GM19240 (cell line): ENCODE data around the gene MOBP.
"Not testable (repeated sequence)": the region's sequence is repeated elsewhere in the genome, so short reads cannot be mapped to it uniquely, and the experiment has no call there.

Experiments used
- DNase-seq: peaks from one replicate; pipeline ENCODE4 v3.0.0; 2011; ENCODE audit warnings: low spot score; ENCODE audit not compliant: insufficient read length

MOBP gene, protein sequence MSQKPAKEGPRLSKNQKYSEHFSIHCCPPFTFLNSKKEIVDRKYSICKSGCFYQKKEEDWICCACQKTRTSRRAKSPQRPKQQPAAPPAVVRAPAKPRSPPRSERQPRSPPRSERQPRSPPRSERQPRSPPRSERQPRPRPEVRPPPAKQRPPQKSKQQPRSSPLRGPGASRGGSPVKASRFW

DNA sequence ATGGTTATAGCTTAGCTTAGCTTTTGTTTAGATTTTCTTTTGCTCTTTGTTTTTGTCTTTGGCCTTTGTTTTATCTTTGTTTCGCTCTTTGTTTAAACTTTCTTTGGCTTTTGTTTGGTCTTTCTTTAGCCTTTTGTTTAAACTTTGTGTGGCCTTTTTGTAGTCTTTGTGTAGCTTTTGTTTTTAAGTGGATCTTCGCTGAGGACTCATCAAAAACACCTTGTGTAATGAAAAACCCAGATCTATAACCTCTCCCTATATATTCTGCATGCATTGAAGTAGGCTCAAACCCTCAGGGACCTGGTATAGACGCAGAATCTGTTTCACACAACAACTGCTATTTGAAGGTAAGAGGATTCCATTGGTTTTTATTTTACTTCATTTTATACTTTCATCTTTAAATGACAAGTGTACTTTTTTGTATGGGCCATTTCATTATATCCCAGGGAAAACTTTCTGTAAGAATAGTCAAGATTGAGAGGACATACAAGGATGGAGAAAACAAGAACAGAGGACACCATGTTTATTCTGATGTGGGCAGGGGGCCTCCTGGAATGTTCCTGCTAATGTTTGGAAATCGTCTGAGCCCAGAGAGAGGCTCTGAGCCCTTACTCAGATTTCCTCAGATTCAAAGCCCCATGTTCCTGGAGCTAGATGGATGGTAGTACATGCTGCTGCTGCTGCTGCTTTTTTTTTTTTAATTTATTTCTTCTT, at the start of gene MOBP:
MOBP (plus strand) TSS at position 287 of the 714 bp plus-strand sequence. CDS start 34,390 bp downstream, outside the sequence.
- DNase-seq = no peak

DNA sequence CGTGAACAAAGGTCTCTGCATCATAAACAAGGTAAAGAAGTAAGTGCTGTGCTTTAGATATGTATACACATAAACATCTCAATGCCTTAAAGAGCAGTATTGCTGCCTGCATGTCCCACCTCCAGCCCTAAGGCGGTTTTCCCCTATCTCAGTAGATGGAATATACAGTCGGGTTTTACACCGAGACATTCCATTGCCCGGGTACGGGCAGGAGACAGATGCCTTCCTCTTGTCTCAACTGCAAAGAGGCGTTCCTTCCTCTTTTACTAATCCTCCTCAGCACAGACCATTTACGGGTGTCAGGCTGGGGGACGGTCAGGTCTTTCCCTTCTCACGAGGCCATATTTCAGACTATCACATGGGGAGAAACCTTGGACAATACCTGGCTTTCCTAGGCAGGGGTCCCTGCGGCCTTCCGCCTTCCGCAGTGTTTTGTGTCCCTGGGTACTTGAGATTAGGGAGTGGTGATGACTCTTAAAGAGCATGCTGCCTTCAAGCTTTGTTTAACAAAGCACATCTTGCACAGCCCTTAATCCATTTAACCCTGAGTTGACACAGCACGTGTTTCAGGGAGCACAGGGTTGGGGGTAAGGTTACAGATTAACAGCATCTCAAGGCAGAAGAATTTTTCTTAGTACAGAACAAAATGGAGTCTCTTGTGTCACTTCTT, 48.8 kb upstream of the MOBP start:
- DNase-seq = not testable (repeated sequence)

DNA sequence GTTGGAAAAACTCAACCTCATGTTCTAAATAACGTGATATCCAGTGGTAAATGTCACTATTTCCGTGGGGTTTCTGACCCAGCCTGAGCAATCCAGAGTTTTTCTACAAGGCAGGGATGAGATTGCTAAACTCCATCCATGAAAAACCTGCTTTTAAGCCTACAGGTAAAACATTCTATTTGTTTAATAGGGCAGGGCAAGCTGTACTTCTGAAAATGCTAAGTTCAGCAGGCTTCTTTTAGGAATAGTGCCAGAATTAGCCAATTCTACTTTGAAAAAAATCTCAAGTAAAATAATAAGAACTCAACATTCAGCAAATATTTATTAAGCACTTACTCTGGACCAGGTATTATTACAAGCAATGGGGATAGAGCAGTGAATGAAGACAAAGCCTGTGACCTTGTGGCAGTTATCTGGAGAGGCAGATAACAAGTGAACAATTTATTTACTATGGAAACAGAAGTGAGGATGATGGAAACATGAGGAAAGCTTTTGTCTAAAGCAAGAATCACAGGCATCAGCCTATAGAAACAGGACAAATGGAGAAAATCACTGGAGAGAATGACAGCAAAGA, 47.7 kb upstream of the MOBP start:
- DNase-seq = no peak

DNA sequence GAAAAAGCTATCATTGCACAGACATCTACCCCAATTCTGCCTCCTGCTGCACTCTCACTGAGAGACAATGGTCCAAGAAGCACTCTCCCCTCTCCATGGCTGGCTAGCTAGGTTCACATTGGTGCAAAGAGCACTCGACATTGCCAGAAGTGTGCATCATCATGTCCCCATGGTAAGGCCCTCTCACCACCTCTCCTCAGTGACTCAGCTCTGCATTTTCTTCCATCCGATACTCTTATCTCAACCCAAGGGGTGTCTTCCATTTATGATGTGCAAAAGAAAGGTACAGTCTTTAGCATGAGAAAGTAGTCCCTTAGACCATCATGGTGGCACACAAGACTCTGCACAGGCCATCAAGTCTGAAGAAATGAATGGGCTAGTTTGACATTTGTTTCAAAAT, 46.9 kb upstream of the MOBP start:
- no peak for DNase-seq

DNA sequence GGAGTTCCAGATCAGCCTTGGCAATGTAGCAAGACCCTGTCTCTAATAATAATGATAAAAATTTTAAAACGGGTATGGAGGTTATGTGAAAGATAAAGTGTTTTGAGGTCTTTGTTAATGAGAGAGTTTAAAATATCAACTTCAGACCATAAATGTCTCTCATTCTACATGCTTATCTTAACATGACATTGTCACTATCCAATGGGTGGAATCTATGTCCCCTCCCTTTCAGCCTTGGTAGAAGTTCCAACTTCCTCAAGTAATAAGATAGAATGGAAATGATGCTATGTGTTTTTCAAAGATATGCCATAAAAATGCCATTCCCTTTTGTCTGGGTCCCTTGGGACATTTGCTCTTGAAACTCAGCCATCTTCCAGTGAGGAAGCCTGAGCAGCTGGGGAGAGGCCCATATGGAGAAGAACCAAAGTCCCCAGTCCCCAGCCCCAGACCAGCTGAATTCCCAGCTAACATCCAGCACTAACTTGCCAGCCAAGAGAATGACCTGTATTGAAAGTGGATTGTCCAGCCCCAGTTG, 44.0 kb upstream of the MOBP start:
- DNase-seq = no peak

DNA sequence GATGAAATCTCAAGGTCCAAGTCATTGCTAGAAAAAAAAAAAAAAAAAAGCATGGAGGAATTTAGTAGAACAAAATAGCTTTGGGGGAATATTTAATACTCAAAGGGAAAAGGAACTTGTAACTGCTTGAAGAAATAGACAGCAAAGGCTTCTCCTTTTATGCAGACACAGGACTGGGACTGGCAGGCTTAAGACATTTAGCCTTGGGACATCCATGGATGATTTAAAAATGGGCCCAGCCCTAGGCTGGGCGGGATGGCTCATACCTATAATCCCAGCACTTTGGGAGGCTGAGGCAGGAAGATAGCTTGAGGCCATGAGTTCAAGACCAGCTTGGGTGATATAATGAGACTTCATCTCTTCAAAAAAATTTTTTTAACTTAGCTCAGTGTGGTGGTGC, 41.2 kb upstream of the MOBP start:
- DNase-seq = no peak

DNA sequence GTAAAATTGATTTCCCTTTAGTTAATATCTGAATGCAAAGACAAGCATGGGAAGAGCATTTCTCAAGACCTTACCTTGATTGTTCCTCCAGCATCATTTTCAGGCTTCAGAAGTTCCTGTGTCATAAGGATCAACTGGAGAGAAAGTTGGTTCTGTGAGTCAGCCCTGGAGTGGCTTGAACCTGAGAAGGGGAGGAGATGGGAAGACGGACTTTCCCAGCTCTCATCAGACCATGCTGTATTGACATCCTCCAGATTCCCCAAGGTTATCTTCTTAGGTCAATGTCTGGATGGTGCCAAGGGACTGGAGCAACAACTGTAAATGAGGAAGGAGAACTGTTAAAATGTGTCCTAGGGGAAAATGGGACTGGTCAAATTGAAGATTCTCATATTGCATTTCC, 40.0 kb upstream of the MOBP start:
- no peak for DNase-seq

DNA sequence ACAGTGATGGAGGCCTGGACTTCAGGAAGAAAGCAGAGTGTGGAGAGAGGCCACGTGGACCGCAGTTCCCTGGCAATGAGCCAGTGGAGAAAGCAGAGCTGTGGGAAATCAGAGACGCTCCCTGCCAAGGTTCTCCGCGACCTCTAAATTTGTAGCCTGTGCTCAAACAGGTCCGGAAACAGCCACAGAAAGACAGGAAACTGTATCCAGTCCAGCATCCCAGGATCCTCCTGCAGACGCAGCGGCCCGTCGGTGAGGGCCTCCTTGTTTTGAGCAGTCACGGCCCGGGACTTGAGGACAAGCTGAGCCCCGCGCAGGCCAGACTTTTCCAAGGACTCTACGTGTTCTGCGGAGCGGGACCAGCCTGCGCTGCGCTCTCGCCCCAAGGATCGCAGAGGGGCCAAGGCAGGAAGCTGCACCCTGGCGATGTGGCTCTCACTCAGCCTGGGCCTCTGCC, 38.7 kb upstream of the MOBP start:
- no peak for DNase-seq

DNA sequence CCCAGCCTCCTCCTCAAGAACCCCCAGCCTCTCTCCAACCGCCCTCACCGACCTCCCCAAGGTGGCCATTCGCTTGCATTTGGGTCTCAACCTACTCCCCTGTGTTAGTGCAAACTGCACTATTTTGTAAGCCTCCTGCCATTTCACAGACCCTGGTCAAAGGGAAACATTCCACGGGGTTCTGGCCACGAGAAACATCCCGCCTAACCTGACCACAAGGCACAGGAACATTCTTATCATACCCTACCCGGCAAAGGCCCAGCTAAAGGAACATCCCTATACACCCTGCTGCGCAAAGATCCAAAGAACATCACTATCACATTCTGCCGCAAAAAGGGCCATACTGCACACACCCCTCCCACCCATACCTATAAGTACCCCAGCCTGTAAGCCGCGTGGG, 38.0 kb upstream of the MOBP start:
- DNase-seq = no peak

DNA sequence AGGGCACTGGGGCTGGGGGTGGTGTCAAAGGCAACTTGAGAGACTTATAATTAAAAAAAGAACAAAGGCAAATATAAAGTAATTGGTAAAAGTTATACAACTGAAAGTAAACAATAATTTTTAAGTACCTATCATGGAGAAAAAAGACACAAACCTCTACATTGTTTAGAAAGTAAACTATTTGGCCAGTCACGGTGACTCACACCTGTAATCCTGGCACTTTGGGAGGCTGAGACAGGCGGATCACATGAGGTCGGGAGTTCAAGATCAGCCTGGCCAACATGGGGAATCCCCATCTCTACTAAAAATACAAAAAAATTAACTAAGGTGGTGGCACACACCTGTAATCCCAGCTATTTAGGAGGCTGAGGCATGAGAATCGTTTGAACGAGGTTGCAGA, 35.1 kb upstream of the MOBP start:
- no peak for DNase-seq

DNA sequence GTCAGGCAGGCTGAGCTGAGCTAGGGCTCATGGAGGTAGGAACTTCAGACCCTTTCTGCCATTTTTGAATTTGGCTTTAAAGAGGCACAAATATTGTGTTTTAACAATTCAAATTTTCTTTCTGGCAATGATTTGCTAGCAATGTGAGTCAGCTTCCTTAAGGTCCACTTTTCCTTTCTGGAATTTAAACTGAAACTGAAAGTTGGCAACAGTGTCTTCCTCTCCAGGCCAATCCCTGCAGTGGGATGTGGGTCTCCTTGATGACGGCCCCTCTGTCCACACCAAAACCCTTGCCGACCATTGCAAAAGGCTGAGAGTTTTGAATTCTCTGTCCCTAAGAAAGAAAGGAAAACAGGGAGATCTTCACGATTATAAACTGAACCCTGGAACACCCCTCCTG, 33.8 kb upstream of the MOBP start:
- DNase-seq = no peak

DNA sequence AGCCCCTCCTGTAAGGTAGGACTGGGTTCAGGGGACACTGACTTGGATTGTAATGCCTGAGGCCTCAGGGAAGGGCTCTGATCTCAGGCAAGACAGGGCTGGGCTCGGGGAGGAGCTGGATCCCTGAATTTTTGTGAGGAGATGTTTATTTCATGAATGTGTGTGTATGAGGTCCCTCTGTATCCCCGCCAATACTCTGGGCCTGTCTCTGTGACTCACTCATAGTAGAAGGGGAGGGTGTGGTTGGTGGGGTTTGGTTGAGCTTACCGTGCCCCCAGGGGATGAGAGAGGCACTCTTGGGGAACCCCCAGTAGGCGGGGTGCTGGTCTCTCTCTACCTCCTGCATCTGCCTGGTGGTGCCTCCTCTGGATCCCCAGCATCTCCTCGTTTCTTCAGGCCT, 32.9 kb upstream of the MOBP start:
- DNase-seq = no peak

DNA sequence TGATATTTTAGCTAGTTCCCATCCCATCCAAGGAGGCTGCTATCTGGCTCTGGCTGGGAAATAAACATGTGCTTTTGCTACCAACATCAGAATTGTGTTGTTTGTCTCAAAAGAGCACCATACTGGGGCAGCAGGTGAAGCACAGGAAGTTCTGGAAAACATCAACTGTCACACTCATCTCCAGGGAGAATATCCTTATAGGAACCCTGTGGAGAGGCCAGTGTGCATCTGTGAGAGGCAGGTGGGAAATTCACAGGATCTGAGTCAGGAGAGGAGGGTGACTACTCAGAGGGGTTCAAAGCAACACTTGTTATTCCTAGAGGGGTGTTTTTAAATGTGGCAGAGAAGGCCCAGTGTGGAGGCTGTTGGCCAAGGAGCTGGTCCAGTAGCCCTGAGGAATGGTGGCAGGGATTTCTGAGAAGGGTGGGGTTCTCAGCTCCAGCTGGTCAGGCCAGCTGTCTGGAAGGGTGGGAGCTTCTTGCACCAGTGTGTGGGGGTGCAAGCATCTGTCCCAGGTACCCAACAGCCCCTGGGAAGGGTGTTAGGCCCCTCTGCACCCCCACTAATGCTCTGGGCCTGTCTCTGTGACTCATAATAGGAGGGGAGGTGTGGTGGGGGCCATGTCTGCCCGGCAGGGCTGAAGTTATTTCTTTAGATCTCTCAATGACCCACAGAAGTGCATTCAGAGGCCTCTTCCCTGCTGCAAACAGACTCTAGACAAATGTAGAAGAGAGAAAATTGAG, 32.3 kb upstream of the MOBP start:
- no peak for DNase-seq

DNA sequence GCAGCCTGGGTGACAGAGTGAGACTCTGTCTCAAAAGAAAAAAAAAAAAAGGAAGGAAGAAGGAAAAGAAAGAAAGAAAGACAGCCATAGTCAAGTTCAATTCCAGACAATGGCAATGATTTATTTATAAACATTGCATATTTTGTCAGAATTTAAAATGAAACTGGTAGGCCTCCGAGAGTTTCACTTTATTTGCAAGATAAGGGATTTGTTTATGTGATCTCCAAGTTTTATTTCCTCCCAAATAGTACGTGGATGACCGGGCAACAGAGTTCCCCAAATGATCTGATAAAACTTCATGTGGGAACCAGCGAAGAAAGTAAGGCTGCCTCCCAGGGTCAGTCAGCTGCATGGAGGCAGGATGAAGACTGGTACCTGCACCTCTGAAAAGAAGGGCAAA, 28.6 kb upstream of the MOBP start:
- DNase-seq = no peak

DNA sequence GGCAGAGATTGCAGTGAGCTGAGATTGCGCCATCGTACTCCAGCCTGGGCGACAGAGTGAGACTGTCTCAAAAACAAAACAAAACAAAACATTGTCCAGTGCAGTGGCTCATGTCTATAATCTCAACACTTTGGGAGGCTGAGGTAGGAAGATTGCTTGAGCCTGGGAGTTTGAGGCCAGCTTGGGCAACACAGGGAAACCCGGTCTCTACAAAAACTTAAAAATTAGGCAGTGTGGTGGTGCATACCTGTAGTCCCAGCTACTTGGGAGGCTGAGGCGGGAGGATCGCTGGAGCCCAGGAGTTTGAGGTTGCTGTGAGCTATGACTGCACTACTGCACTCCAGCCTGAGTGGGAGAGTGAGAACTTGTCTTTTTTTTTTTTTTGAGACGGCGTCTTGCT, 27.2 kb upstream of the MOBP start:
- DNase-seq = no peak

DNA sequence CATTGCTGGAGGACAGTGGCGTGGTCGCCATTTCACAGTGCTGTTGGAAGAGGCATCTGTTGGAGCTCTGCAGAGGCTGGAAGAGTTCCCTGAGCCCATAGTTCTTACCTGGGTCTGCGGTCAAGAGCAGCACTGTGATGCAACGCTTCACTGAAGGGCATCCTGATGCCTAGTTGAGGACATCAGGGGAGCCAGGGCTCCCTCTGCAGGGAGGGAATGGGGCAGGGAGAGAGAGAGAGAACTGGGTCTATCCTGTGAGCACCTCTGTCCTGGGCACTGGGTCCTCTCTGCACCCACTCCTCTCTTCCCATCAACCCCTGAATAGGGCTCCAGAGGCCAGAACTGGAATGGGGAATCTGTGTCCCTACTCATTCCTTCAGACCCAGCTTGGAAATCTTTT, 23.9 kb upstream of the MOBP start:
- no peak for DNase-seq

DNA sequence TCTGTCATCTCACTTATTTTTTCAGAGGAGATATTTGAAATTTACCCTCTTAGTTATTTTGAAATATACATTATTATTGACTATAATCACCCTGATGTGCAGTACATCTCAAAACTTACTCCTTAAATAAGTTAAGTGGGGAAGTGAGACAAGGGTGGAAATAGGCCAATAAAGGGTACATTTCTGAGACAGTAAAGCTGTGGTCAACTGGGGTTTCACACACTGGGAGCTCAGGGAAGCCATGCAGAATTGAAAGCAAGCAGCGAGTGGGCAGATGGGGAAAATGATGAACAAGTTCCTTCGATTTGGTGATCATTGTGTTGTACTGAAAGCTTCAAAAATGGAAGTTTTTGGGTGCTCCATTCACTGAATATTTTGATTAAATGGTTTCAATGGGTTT, 21.6 kb upstream of the MOBP start:
- no peak for DNase-seq

DNA sequence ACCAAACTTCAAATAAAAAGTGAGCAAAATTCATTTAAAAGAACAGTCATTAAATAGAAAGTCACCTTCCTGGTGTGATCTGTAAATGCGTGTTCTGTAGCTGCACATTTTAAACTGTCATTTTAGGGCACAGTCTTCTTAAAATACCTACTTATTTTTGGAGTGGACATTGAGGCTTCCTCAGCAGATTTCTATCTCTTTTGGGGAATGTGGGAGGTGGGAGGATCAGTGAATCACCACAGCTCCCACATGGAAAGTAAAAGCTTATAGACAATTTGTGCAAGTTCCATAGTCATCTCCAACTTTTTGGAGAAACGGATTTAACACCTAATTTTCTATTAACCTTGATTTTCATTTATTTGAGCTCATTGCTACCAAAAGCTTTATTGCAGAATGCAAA, 21.0 kb upstream of the MOBP start:
- DNase-seq = no peak

DNA sequence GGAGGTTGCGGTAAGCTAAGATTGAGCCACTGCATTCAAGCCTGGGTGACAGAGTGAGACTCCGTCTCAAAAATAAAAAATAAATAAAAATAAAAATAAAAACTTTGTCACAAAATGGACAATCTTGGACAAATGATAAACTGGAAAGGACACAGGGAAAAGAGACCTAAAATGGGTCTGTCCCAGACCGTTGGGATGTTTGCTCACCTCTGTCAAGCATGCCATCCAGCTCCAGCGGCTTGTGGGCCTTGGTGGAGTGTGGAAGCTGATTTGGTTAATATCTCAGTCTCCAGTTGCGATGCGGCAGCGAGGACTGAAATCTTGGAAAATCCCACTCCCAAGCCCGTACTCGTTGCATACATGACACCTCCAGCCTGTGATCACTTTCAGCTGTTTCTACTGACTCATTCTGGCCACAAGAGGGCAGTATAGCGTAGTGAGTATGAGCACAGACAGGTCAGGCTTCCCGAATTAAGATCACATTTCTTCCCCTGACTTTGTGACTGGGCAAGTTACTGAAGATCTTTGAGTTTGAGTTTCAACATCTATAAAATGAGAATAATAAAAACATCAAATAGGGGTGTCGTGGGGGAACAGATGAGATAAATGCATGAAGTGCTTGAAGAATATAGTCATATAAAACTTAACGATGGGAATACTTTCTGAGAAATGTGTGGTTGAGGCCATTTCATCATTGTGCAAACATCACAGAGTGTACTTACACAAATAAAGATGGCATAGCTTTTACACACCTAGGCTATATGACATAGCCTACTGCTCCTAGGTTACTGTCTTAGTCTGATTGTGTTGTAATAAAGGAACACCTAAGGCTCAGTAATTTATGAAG, 19.6 kb upstream of the MOBP start:
- DNase-seq = peak; percentile 75

DNA sequence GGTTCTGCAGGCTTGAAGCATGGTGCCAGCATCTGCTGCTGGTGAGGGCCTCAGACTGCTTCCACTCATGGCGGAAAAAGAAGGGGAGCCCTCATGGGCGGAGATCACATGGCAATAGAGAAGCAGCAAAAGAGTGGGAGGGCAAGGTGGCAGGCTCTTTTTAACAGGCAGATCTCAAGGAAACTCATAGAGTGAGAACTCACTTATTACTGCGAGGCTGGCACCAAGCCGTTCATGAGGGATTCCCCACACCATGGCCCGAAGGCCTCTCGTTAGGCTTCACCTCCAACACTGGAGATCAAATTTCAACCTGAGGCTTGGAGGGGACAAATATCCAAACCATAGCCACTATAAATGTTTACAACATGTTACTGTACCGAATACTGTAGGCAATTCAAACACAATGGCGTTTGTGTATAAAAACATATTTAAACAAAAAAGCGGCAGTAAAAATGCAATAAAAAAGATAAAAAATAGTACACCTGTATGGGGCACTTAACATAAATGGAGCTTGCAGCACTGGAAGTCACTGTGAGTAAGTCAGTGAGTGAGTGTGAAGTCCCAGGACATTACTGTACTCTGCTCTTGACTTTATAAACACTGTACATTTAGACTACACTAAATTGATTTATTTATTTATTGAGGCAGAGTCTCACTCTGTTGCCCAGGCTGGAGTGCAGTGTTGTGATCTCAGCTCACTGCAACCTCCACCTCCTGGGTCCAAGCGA, 18.8 kb upstream of the MOBP start:
- DNase-seq = no peak
